IPS-NIHi11 (cell line): ENCODE data around the gene EEF1AKMT4.

ENCODE experiments used
- DNase-seq: peaks from one replicate; pipeline ENCODE4 v3.0.0; 2012; ENCODE audit warnings: mixed read lengths, low spot score

The EEF1AKMT4 gene

DNA sequence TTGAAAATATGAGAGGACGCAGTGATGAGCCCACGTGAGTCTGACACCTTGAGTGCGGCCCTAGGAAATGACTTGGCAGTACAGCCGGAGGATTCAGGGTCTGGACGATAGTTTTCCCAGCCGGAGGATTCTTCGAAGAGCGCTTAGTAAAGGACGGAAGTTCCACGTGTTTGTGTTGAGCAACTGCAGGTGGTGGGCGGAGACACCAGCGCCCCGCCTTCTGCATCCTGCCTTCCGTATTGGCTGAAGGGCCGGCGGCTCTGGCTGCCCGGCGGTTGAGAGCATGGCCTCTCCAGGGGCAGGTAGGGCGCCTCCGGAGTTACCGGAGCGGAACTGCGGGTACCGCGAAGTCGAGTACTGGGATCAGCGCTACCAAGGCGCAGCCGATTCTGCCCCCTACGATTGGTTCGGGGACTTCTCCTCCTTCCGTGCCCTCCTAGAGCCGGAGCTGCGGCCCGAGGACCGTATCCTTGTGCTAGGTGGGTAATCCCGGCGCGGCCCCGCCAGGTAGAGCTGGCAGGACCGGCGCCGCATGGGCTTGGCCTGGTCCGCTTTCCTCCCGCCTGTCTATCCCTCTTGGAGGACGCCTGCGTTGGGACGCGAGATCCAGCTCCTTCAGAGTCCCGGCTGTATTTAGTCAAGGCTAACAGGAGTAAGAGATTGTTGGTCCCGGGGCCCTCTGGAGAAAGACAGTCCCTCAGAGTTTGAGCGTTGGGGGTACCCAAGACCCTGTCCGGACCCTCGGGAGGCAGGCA lies at the start of gene EEF1AKMT4:
Gene EEF1AKMT4, plus strand, starts transcription at position 261 of the 755 bp plus-strand sequence. Its CDS starts 23 bp downstream, at position 284.
- DNase-seq, result peak; percentile 95

DNA sequence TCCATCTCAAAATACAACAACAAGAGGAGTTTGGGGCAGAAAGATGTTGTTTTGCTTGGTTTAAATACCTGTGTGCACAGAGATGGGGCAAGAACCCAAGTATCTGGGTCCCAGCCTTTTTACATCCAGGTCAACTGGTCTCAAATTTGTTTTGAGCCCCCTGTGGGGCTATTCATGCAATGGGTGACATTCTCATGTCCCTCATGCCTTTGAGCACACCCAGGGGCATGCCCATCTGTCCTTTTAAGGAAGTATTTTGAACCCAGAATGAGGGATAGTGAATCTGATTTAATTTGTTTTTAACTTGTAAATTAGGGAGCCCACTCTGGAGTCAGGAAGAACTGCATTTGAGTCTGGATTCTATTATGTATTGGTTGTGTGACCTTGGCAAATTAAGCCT lies 48.6 kb upstream of the EEF1AKMT4 start:
- no peak for DNase-seq

- no peak for DNase-seq
These were observed 45.9 kb upstream of the EEF1AKMT4 start for GRCh38 chr3:184203526-184203925.

- no peak for DNase-seq
These were observed 40.1 kb upstream of the EEF1AKMT4 start for GRCh38 chr3:184209146-184209923.

GRCh38 chr3:184211297-184211696 lies 38.2 kb upstream of the EEF1AKMT4 start:
- no peak for DNase-seq

GRCh38 chr3:184211718-184212117 lies 37.8 kb upstream of the EEF1AKMT4 start:
- DNase-seq, result no peak

DNA sequence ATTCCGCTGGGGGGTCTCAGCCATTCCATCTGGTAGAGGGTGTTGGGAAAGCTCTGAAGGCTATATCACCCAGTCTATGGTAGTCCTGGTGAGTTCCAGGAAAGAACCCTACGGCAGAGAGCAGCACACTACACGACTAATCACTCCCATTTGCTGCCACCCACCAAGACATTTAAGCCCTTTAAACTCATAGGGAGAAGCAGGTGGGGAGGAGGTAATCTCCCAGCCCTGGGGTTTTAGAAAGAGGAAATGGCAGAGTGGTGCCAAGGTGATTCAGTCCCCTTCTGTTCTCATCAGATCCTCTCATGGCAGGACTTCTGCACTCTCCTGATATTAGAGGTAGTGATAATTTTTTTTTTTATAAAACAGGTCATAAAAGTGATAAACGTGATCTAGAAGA lies 30.7 kb upstream of the EEF1AKMT4 start:
- DNase-seq, result no peak

DNA sequence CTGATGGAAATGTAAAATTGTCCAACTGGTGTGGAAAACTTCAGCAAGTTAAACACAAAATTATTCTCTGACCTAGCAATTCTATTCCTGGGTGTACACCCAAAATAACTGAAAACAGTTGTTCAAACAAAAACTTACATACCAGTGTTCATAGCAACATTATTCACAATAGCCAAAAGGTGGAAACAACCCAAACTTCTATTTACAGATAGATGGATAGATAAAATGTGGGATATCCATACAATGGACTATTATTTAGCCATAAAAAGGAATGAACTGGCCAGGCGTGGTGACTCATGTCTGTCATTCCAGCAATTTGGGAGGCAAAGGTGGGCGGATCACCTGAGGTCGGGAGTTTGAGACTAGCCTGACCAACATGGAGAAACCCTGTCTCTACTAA lies 27.0 kb upstream of the EEF1AKMT4 start:
- no peak for DNase-seq

- DNase-seq, result no peak
These were observed 25.5 kb upstream of the EEF1AKMT4 start for GRCh38 chr3:184223946-184224345.

DNA sequence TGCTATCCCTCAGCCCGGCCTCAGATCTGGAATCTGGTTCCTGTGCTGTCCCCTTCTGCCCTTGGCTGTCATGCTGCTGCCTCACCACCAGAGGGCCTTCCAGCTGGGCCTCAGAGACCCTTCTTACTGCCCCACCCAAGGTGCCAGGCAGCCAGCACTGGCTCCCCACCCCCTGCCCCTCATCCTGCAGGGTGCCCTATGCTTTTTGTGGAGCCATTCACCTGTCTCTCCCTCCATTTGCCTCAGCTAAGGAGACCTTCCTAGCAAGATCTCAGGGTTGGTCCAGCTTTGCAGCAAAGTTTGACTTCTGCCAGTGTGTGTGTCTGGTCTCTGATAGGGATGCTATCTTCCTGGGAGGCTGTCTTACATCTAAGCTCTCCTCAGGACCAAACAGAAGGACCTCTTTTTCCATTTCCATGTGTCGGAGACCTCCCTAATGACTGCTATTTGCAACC lies 22.0 kb upstream of the EEF1AKMT4 start:
- DNase-seq, result peak; percentile 82

DNA sequence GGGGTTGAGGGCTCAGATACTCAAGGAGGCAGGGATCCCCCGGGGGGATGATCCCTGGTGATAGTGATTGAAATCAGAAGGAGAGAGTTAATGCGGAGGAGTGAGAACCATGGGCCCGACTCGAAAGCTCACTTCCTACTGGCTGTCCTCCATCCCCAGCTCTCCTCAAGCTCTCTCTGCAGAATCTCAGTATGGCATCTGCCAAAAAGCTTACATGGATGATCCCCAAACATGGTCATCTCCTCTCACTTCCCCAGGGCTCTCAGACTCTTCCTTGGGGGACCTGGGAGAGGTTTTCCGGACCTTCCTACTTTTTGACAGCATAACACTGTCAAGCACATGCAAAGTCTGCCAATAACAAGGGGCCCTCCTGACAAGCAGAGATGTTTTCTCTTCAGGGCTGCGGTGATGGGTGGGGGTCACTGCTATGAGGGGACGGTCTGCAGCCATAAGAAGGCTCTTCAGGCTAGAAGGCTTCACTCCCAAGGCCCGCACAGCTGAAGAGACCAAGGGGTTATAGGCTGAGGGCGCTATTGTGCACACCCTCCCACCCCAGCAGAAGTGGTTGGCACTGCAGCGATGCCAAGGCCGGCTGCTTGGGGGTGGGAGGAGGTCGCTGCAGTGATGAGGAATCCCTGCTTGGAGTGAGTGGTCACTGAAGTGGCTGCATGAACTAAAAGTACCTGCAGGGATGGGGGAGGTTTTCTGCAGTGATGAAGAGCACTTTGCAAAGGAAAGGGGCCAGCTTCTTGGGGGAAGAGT lies 20.9 kb upstream of the EEF1AKMT4 start:
- no peak for DNase-seq

GRCh38 chr3:184229394-184230080 lies 19.9 kb upstream of the EEF1AKMT4 start, which contains the start of gene VWA5B2:
Gene VWA5B2 (plus strand): TSS chr3:184229585. CDS start chr3:184230529, 944 bp downstream.
- peak; percentile 99 for DNase-seq

GRCh38 chr3:184230081-184230602 lies 19.3 kb upstream of the EEF1AKMT4 start:
- peak; percentile 52 for DNase-seq

GRCh38 chr3:184230603-184231528 lies 18.6 kb upstream of the EEF1AKMT4 start:
- peak; percentile 69 for DNase-seq

DNA sequence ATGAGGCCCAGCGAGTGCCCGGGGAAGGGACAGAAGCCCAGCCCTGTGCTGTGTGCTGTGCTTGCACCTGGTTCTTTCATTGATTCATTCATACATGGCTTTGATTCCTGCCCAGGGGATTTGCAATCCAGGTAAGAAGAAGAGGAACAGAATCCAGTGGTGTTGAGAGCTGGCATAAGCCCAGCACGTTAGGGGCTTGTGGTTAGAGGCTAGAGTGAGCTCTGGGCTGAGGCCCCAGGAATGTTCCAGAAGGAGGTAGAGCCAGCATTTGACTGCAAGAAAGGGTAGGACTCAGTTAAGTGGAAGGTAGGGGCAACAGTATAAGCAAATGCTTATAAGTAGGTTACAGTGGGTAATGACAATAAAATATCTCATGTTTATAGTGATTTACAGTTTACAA lies 17.8 kb upstream of the EEF1AKMT4 start:
- no peak for DNase-seq

GRCh38 chr3:184233127-184233843 lies 16.2 kb upstream of the EEF1AKMT4 start:
- no peak for DNase-seq

GRCh38 chr3:184234224-184234623 lies 15.2 kb upstream of the EEF1AKMT4 start:
- DNase-seq, result peak; percentile 61

DNA sequence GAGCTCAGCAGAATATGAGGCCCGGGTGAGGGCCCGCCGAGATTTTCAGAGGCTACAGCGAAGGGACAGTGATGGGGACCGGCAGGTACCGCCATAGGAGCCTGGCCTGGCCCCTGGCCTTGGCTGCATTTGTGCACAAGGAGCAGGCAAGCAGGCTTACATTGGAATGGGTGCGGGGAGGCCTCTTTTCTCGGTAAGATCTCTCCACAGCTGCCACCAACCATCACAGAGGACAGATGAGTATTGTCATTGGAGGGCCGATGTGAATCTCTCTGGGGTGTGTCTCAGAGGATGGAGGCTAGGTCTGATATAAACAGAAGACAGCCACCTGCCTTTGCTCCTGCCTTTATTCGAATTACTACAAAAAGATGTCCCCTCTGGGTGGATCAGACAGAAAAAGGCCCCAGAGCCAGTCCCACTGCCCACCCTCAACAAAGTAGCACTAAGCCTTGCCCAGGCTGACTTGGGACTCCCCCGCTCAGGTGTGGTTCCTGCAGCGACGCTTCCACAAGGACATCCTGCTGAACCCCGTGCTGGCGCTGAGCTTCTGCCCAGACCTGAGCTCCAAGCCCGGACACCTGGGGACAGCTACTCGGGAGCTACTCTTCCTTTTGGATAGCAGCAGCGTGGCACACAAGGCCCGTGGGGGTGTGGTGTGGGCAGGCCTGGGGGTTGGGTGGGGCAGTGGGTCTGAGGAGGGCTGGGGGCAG lies 14.6 kb upstream of the EEF1AKMT4 start:
- DNase-seq, result no peak
